Stimulated activated effector memory CD8-positive, alpha-beta T cell treated with anti-CD3 and anti-CD28 coated beads, Interleukin-12 subunit alpha, Interleukin-12 subunit beta, amount 100 ng/mL, for 72 hours (primary cell): ENCODE data around the gene PDE11A.
A peak's percentile ranks its signal among the peaks of the same experiment; 100 is the strongest.

Source experiments
- ATAC-seq: fragments of 150-1000 bp; cut with Tn5 transposase; 2 replicates; pipeline ENCODE4 v1.10.0; 2021
- DNase-seq, 2 donors: peaks; one replicate each; pipeline ENCODE4 v3.0.0; 2021 to 2022; ENCODE audit warnings: low spot score in 2 of 2
- H3K27ac Mint-ChIP-seq: one replicate; pipeline ENCODE4 v1.8.0; 2022; ENCODE audit warnings: mild to moderate bottlenecking, mixed read lengths
- H3K36me3 Mint-ChIP-seq: one replicate; pipeline ENCODE4 v1.8.0; 2022; ENCODE audit warnings: mild to moderate bottlenecking, mixed read lengths
- H3K4me1 Mint-ChIP-seq: one replicate; pipeline ENCODE4 v1.8.0; 2022; ENCODE audit warnings: mixed read lengths
- H3K4me3 Mint-ChIP-seq: one replicate; pipeline ENCODE4 v1.8.0; 2022; ENCODE audit warnings: mild to moderate bottlenecking, mixed read lengths
- H3K9me3 Mint-ChIP-seq: one replicate; pipeline ENCODE4 v1.8.0; 2022; ENCODE audit warnings: mixed read lengths

PDE11A gene

GRCh38 chr2:177930916-177931315, 141.7 kb downstream of the PDE11A start:
- Mint-ChIP-seq H3K36me3 (no peaks in the 10 kb centered on the region), H3K27ac (no peak overlapping the region), H3K4me1 (no peaks in the 10 kb centered on the region), H3K4me3 (no peak overlapping the region), H3K9me3 (no peaks in the 10 kb centered on the region)
- ATAC-seq (no peak), DNase-seq (no peak)

- no peaks in the 10 kb centered on the region for H3K9me3 Mint-ChIP-seq
- H3K36me3 Mint-ChIP-seq, result no peaks in the 10 kb centered on the region
- no peak overlapping the region for H3K4me3 Mint-ChIP-seq
- no peak overlapping the region for H3K27ac Mint-ChIP-seq
- DNase-seq, result no peak
- H3K4me1 Mint-ChIP-seq, result no peaks in the 10 kb centered on the region
- no peak for ATAC-seq
Measured at GRCh38 chr2:177929662-177930522, 142.7 kb downstream of the PDE11A start.

GRCh38 chr2:177923323-177923722, 149.3 kb downstream of the PDE11A start:
- H3K27ac Mint-ChIP-seq, result no peak overlapping the region
- no peaks in the 10 kb centered on the region for H3K9me3 Mint-ChIP-seq
- no peak for ATAC-seq
- no peaks in the 10 kb centered on the region for H3K36me3 Mint-ChIP-seq
- no peak overlapping the region for H3K4me3 Mint-ChIP-seq
- no peaks in the 10 kb centered on the region for H3K4me1 Mint-ChIP-seq
- no peak for DNase-seq

GRCh38 chr2:177921726-177922125, 150.9 kb downstream of the PDE11A start:
- no peaks in the 10 kb centered on the region for H3K36me3 Mint-ChIP-seq
- H3K4me3 Mint-ChIP-seq, result no peak overlapping the region
- no peak for DNase-seq
- H3K9me3 Mint-ChIP-seq, result no peaks in the 10 kb centered on the region
- H3K27ac Mint-ChIP-seq, result no peak overlapping the region
- H3K4me1 Mint-ChIP-seq, result no peaks in the 10 kb centered on the region
- ATAC-seq, result no peak

- H3K4me3 Mint-ChIP-seq, result no peak overlapping the region
- H3K36me3 Mint-ChIP-seq, result no peaks in the 10 kb centered on the region
- ATAC-seq (no peak), DNase-seq (no peak)
- no peak overlapping the region for H3K27ac Mint-ChIP-seq
- no peaks in the 10 kb centered on the region for H3K4me1 Mint-ChIP-seq
- H3K9me3 Mint-ChIP-seq, result no peaks in the 10 kb centered on the region
Measured at GRCh38 chr2:177917169-177917568, 155.4 kb downstream of the PDE11A start.

- H3K36me3 Mint-ChIP-seq, result no peaks in the 10 kb centered on the region
- no peak for DNase-seq
Measured at GRCh38 chr2:177916342-177916741, 156.2 kb downstream of the PDE11A start.

GRCh38 chr2:177914247-177914646, 158.3 kb downstream of the PDE11A start:
- Mint-ChIP-seq H3K9me3 (no peaks in the 10 kb centered on the region), H3K27ac (no peak overlapping the region), H3K36me3 (no peaks in the 10 kb centered on the region), H3K4me3 (no peak overlapping the region), H3K4me1 (no peaks in the 10 kb centered on the region)
- DNase-seq (no peak), ATAC-seq (no peak)

More at GRCh38 chr2:177916342-177916741, 156.2 kb downstream of the PDE11A start:
- H3K4me3 Mint-ChIP-seq, result no peak overlapping the region
- ATAC-seq, result no peak
- H3K27ac Mint-ChIP-seq, result no peak overlapping the region
- no peaks in the 10 kb centered on the region for H3K4me1 Mint-ChIP-seq
- H3K9me3 Mint-ChIP-seq, result no peaks in the 10 kb centered on the region

- Mint-ChIP-seq H3K36me3 (no peaks in the 10 kb centered on the region), H3K4me3 (no peak overlapping the region), H3K4me1 (peaks cover 5% of the 10 kb centered on the region), H3K9me3 (no peaks in the 10 kb centered on the region), H3K27ac (no peak overlapping the region)
- ATAC-seq (no peak), DNase-seq (no peak)
Measured at GRCh38 chr2:177909962-177910361, 162.6 kb downstream of the PDE11A start.

- DNase-seq (no peak), ATAC-seq (no peak)
- Mint-ChIP-seq H3K4me1 (peaks cover 5% of the 10 kb centered on the region), H3K27ac (no peak overlapping the region), H3K9me3 (no peaks in the 10 kb centered on the region), H3K4me3 (no peak overlapping the region), H3K36me3 (no peaks in the 10 kb centered on the region)
Measured at GRCh38 chr2:177908824-177909223, 163.8 kb downstream of the PDE11A start.

GRCh38 chr2:177908182-177908581, 164.4 kb downstream of the PDE11A start:
- Mint-ChIP-seq H3K36me3 (no peaks in the 10 kb centered on the region), H3K9me3 (no peaks in the 10 kb centered on the region), H3K27ac (no peak overlapping the region), H3K4me1 (peaks cover 5% of the 10 kb centered on the region), H3K4me3 (no peak overlapping the region)
- DNase-seq, result no peak
- ATAC-seq, result no peak

- Mint-ChIP-seq H3K36me3 (no peaks in the 10 kb centered on the region), H3K4me3 (no peak overlapping the region), H3K9me3 (no peaks in the 10 kb centered on the region), H3K4me1 (peaks cover 5% of the 10 kb centered on the region), H3K27ac (no peak overlapping the region)
- ATAC-seq, result peak; percentile 84
- DNase-seq, result peak; percentile 66 to 82
Measured at GRCh38 chr2:177906041-177906718, 166.4 kb downstream of the PDE11A start.

- Mint-ChIP-seq H3K4me3 (no peak overlapping the region), H3K4me1 (peaks cover 5% of the 10 kb centered on the region), H3K9me3 (no peaks in the 10 kb centered on the region), H3K36me3 (no peaks in the 10 kb centered on the region), H3K27ac (no peak overlapping the region)
- DNase-seq, result no peak
- ATAC-seq, result peak; percentile 9
Measured at GRCh38 chr2:177905640-177906039, 166.9 kb downstream of the PDE11A start.

- DNase-seq (no peak), ATAC-seq (no peak)
- peaks cover 5% of the 10 kb centered on the region for H3K4me1 Mint-ChIP-seq
- H3K4me3 Mint-ChIP-seq, result no peak overlapping the region
- H3K9me3 Mint-ChIP-seq, result no peaks in the 10 kb centered on the region
- no peaks in the 10 kb centered on the region for H3K36me3 Mint-ChIP-seq
- H3K27ac Mint-ChIP-seq, result no peak overlapping the region
Measured at GRCh38 chr2:177902395-177903163, 170.0 kb downstream of the PDE11A start.

GRCh38 chr2:177900082-177900481, 172.5 kb downstream of the PDE11A start:
- H3K4me1 Mint-ChIP-seq, result no peaks in the 10 kb centered on the region
- H3K4me3 Mint-ChIP-seq, result no peak overlapping the region
- H3K27ac Mint-ChIP-seq, result no peak overlapping the region
- H3K9me3 Mint-ChIP-seq, result no peaks in the 10 kb centered on the region
- ATAC-seq (no peak), DNase-seq (no peak)
- no peaks in the 10 kb centered on the region for H3K36me3 Mint-ChIP-seq

- Mint-ChIP-seq H3K4me3 (no peak overlapping the region), H3K9me3 (no peaks in the 10 kb centered on the region), H3K4me1 (no peaks in the 10 kb centered on the region), H3K36me3 (no peaks in the 10 kb centered on the region), H3K27ac (no peak overlapping the region)
- DNase-seq (no peak), ATAC-seq (no peak)
Measured at GRCh38 chr2:177897278-177897677, 175.3 kb downstream of the PDE11A start.
